ENCODE measurements around the gene IQGAP1.

IQGAP1 gene

GRCh38 chr15:90539789-90540188 lies 151.7 kb downstream of the IQGAP1 start:
- no peak for DNase-seq

GRCh38 chr15:90540768-90541167 lies 152.7 kb downstream of the IQGAP1 start:
- no peak for DNase-seq

GRCh38 chr15:90545095-90545494 lies 157.1 kb downstream of the IQGAP1 start:
- DNase-seq = no peak

- DNase-seq = no peak
These were observed 159.5 kb downstream of the IQGAP1 start for GRCh38 chr15:90547540-90547939.

GRCh38 chr15:90550919-90551318 lies 162.9 kb downstream of the IQGAP1 start:
- no peak for DNase-seq

Measured in NCI-H1694 (cell line).